Measurements from ENCODE around the gene LCLAT1.
A peak's percentile ranks its signal among the peaks of the same experiment; 100 is the strongest.

Gene LCLAT1

GRCh38 chr2:30686000-30686399, 239.0 kb downstream of the LCLAT1 start:
- H3K4me1 ChIP-seq (ENCODE audit: insufficient read depth, low read length, poor library complexity, severe bottlenecking), result no peaks in the 10 kb centered on the region
- H3K9me3 ChIP-seq (ENCODE audit: insufficient read depth, low read depth, low read length), result no peaks in the 10 kb centered on the region
- H3K9me2 ChIP-seq (replicated peaks; ENCODE audit: low read depth, low read length), result no peaks in the 10 kb centered on the region
- no peak overlapping the region for H3K4me3 ChIP-seq (ENCODE audit: low read length, poor library complexity, severe bottlenecking)
- H3F3A ChIP-seq (ENCODE audit: low read depth), result no peaks in the 10 kb centered on the region
- no peak overlapping the region for H3K9ac ChIP-seq (ENCODE audit: low read depth, low read length, poor library complexity, severe bottlenecking)
- H3K27me3 ChIP-seq (ENCODE audit: insufficient read depth, low read length, poor library complexity, severe bottlenecking), result no peaks in the 10 kb centered on the region
- H3K79me2 ChIP-seq (ENCODE audit: insufficient read depth, low read length), result no peaks in the 10 kb centered on the region
- H2AFZ ChIP-seq (ENCODE audit: low read length), result no peak overlapping the region
- H3K4me2 ChIP-seq (ENCODE audit: low read depth, low read length, poor library complexity, severe bottlenecking), result no peak overlapping the region
- no peaks in the 10 kb centered on the region for H4K20me1 ChIP-seq (ENCODE audit: insufficient read depth, low read length, poor library complexity, severe bottlenecking)
- TF ChIP-seq CTCF (conservative IDR thresholded peaks at IDR 0.05; ENCODE audit: low read length) (peak; percentile 61), EZH2phosphoT487 (IDR thresholded peaks at IDR 0.05; ENCODE audit: borderline replicate concordance) (no peak)
- H3K36me3 ChIP-seq (ENCODE audit: insufficient read depth, low read length), result no peaks in the 10 kb centered on the region

DNA sequence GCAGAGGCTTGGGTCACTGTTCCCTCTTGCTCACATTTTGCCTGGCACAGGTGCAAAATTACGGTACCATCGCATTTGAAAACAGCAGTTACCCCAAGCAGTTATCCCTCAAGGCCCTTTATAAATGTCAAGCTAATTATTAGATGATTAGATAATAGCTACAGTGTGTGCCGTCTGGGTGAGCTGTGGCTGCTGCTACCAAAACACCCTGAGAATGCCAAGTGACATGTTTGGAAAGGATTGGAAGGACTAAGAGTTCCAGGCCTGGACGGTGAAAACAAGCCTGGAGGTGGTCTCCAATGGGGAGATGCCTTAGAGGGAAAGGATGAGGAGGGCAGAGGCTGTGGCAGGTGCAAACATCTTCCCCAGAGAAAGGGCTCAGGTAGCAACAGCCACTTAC, 239.6 kb downstream of the LCLAT1 start:
- Histone ChIP-seq H3K4me1 (ENCODE audit: insufficient read depth, low read length, poor library complexity, severe bottlenecking) (no peaks in the 10 kb centered on the region), H3K79me2 (ENCODE audit: insufficient read depth, low read length) (no peaks in the 10 kb centered on the region), H3K9ac (ENCODE audit: low read depth, low read length, poor library complexity, severe bottlenecking) (no peak overlapping the region), H3F3A (ENCODE audit: low read depth) (no peaks in the 10 kb centered on the region), H4K20me1 (ENCODE audit: insufficient read depth, low read length, poor library complexity, severe bottlenecking) (no peaks in the 10 kb centered on the region), H3K27me3 (ENCODE audit: insufficient read depth, low read length, poor library complexity, severe bottlenecking) (no peaks in the 10 kb centered on the region), H2AFZ (ENCODE audit: low read length) (no peak overlapping the region), H3K9me2 (replicated peaks; ENCODE audit: low read depth, low read length) (no peaks in the 10 kb centered on the region), H3K36me3 (ENCODE audit: insufficient read depth, low read length) (no peaks in the 10 kb centered on the region), H3K4me3 (ENCODE audit: low read length, poor library complexity, severe bottlenecking) (no peak overlapping the region), H3K9me3 (ENCODE audit: insufficient read depth, low read depth, low read length) (no peaks in the 10 kb centered on the region), H3K4me2 (ENCODE audit: low read depth, low read length, poor library complexity, severe bottlenecking) (no peak overlapping the region)
- no peak for TF ChIP-seq EZH2phosphoT487 (IDR thresholded peaks at IDR 0.05; ENCODE audit: borderline replicate concordance)
- no peak for TF ChIP-seq CTCF (conservative IDR thresholded peaks at IDR 0.05; ENCODE audit: low read length)

- Histone ChIP-seq H3K4me1 (ENCODE audit: insufficient read depth, low read length, poor library complexity, severe bottlenecking) (no peaks in the 10 kb centered on the region), H3K79me2 (ENCODE audit: insufficient read depth, low read length) (no peaks in the 10 kb centered on the region), H3K36me3 (ENCODE audit: insufficient read depth, low read length) (no peaks in the 10 kb centered on the region), H2AFZ (ENCODE audit: low read length) (no peak overlapping the region), H3K9me2 (replicated peaks; ENCODE audit: low read depth, low read length) (no peaks in the 10 kb centered on the region), H3K9me3 (ENCODE audit: insufficient read depth, low read depth, low read length) (no peaks in the 10 kb centered on the region), H3F3A (ENCODE audit: low read depth) (no peaks in the 10 kb centered on the region), H3K4me3 (ENCODE audit: low read length, poor library complexity, severe bottlenecking) (no peak overlapping the region), H3K27me3 (ENCODE audit: insufficient read depth, low read length, poor library complexity, severe bottlenecking) (no peaks in the 10 kb centered on the region), H3K4me2 (ENCODE audit: low read depth, low read length, poor library complexity, severe bottlenecking) (no peak overlapping the region), H3K9ac (ENCODE audit: low read depth, low read length, poor library complexity, severe bottlenecking) (no peak overlapping the region), H4K20me1 (ENCODE audit: insufficient read depth, low read length, poor library complexity, severe bottlenecking) (no peaks in the 10 kb centered on the region)
- no peak for TF ChIP-seq EZH2phosphoT487 (IDR thresholded peaks at IDR 0.05; ENCODE audit: borderline replicate concordance)
- TF ChIP-seq CTCF (conservative IDR thresholded peaks at IDR 0.05; ENCODE audit: low read length), result no peak
Observed at GRCh38 chr2:30688956-30689401, 241.9 kb downstream of the LCLAT1 start.

All from Loucy (cell line).